Gastrocnemius medialis (tissue), 4 donors: ENCODE measurements around the gene PIPOX.

Experiments used
- CTCF ChIP-seq, 5 experiments: fragments of 450-650 bp in 3 of 5; fragments of 200-600 bp in 2 of 5; sonication (generic) in 2 of 5; IDR thresholded peaks in 4 of 5; conservative IDR thresholded peaks in 1 of 5; 1 replicate in 4 of 5; 2 replicates in 1 of 5; pipeline ENCODE4 v1.5.1; 2016 to 2019; ENCODE audit warnings: antibody characterized with exemption in 5 of 5, mild to moderate bottlenecking in 3 of 5, moderate library complexity in 3 of 5
- POLR2A ChIP-seq, 2 donors: fragments of 450-650 bp; IDR thresholded peaks; one replicate each; pipeline ENCODE4 v1.6.1; 2017; ENCODE audit warnings: antibody characterized with exemption in 2 of 2, mild to moderate bottlenecking in 2 of 2, moderate library complexity in 2 of 2

- TF ChIP-seq CTCF (IDR thresholded peaks at IDR 0.05 in 4 of 5, conservative IDR thresholded peaks at IDR 0.05 in 1 of 5) (no peak), POLR2A (IDR thresholded peaks at IDR 0.05) (no peak)
Observed at GRCh38 chr17:29004081-29004692, 38.8 kb upstream of the PIPOX start.
